ENCODE data around the gene TNFSF13B.

TNFSF13B gene

GRCh38 chr13:108273429-108274118, 4.1 kb downstream of the TNFSF13B start:
- TF ChIP-seq CTCF (IDR thresholded peaks at IDR 0.05): no peak
- peak overlapping the region; percentile 97 for H3K27ac ChIP-seq
- peaks cover 42 to 46% of the 10 kb centered on the region in 2 experiments for H3K4me1 ChIP-seq (ENCODE audit: control insufficient read depth in 1 of 2, insufficient read depth in 1 of 2, low read depth in 1 of 2, low read length in 1 of 2)
- peaks cover 8% of the 10 kb centered on the region for H3K36me3 ChIP-seq
- H3K4me3 ChIP-seq (ENCODE audit: low read depth in 1 of 2, low read length in 1 of 2): no peak overlapping the region
- H3K9me3 ChIP-seq: no peaks in the 10 kb centered on the region
- H3K27me3 ChIP-seq: no peaks in the 10 kb centered on the region

GRCh38 chr13:108274718-108275117, 5.2 kb downstream of the TNFSF13B start:
- Histone ChIP-seq H3K27me3 (no peaks in the 10 kb centered on the region), H3K36me3 (peaks cover 8% of the 10 kb centered on the region), H3K4me3 (ENCODE audit: low read depth in 1 of 2, low read length in 1 of 2) (no peak overlapping the region), H3K4me1 (ENCODE audit: control insufficient read depth in 1 of 2, insufficient read depth in 1 of 2, low read depth in 1 of 2, low read length in 1 of 2) (peaks cover 31 to 35% of the 10 kb centered on the region in 2 experiments), H3K27ac (no peak overlapping the region), H3K9me3 (no peaks in the 10 kb centered on the region)
- no peak for TF ChIP-seq CTCF (IDR thresholded peaks at IDR 0.05)

- peaks cover 17 to 30% of the 10 kb centered on the region in 2 experiments for H3K4me1 ChIP-seq (ENCODE audit: control insufficient read depth in 1 of 2, insufficient read depth in 1 of 2, low read depth in 1 of 2, low read length in 1 of 2)
- TF ChIP-seq CTCF (IDR thresholded peaks at IDR 0.05): no peak
- no peak overlapping the region for H3K27ac ChIP-seq
- peaks cover 8% of the 10 kb centered on the region for H3K36me3 ChIP-seq
- no peaks in the 10 kb centered on the region for H3K27me3 ChIP-seq
- no peaks in the 10 kb centered on the region for H3K9me3 ChIP-seq
- no peak overlapping the region for H3K4me3 ChIP-seq (ENCODE audit: low read depth in 1 of 2, low read length in 1 of 2)
Observed at GRCh38 chr13:108276060-108276459, 6.5 kb downstream of the TNFSF13B start.

DNA sequence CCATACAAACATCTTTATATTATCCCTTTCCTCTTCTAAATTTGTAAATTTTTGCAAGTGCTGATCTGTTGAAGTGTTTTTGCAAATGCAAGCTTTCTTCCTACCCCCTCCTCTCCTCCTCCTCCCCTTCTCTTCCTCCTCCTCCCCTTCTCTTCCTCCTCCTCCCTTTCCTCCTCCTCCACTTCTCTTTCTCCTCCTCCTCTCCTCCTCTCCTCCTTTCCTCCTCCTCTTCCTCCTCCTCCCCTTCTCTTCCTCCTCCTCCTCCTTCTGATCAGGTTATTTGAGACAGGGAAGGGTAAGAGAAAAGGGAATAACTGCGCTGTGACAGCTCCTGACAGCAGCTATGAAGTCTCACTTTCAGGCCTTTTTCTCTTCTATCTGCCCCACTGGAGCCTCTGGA, 8.9 kb downstream of the TNFSF13B start:
- TF ChIP-seq CTCF (IDR thresholded peaks at IDR 0.05): no peak
- Histone ChIP-seq H3K36me3 (peaks cover 8% of the 10 kb centered on the region), H3K4me3 (ENCODE audit: low read depth in 1 of 2, low read length in 1 of 2) (no peak overlapping the region), H3K4me1 (ENCODE audit: control insufficient read depth in 1 of 2, insufficient read depth in 1 of 2, low read depth in 1 of 2, low read length in 1 of 2) (peaks cover 17 to 25% of the 10 kb centered on the region in 2 experiments), H3K27ac (peak overlapping the region; percentile 71), H3K27me3 (no peaks in the 10 kb centered on the region), H3K9me3 (no peaks in the 10 kb centered on the region)

GRCh38 chr13:108281901-108282300, 12.4 kb downstream of the TNFSF13B start:
- peak overlapping the region; percentile 50 for H3K27ac ChIP-seq
- H3K4me1 ChIP-seq (ENCODE audit: control insufficient read depth in 1 of 2, insufficient read depth in 1 of 2, low read depth in 1 of 2, low read length in 1 of 2): peaks cover 13 to 19% of the 10 kb centered on the region in 2 experiments
- H3K27me3 ChIP-seq: no peaks in the 10 kb centered on the region
- H3K36me3 ChIP-seq: peaks cover 10% of the 10 kb centered on the region
- no peaks in the 10 kb centered on the region for H3K9me3 ChIP-seq
- no peak for TF ChIP-seq CTCF (IDR thresholded peaks at IDR 0.05)
- no peak overlapping the region for H3K4me3 ChIP-seq (ENCODE audit: low read depth in 1 of 2, low read length in 1 of 2)
